ENCODE data around the gene RRAS2.
A peak's percentile ranks its signal among the peaks of the same experiment; 100 is the strongest.

The RRAS2 gene

DNA sequence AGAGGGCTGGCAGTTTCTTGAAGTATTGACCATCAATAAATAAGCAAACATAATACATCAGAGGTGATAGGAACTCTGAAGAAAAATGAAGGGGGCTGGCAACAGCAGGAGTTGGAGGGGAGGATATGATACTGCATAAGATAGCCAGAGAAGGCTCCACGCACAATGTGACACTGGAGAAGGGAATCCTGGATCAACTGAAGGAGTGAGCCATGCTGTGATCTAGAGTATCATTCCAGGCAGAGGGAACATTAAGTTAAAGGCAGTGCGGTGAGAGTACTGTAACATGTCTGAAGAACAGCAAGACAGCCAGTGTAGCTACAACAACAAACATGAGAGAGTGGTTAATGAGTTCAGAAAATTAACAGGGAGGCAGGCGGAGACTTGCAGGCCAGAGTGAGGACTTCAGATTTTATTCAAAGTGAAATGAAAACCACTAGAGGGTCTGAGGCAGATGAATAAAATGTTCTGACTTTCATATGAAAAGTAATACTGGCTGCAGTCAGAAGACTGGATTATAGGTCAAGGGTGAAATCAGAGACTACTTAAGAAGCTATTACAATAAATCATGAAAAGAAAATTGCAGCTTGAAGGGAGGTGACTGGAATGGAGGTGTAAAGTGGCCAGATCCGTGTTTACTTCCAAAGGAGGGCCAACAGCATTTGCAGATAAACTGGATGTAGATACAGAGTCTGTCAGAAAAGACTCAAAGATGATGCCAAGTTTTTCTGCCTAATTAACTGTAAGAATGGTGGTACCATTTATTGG, 49.4 kb downstream of the RRAS2 start (continued):
- TF ChIP-seq SCRT1 (tag by site-specific recombination; IDR thresholded peaks at IDR 0.05; ENCODE audit: borderline replicate concordance): 0 out of 2 replicates have a peak, but pooled peaks have one; percentile 31
- peak; percentile 76 for TF ChIP-seq ZNF341 (tag by site-specific recombination; IDR thresholded peaks at IDR 0.05; ENCODE audit: low read depth)
- peak; percentile 73 for TF ChIP-seq FEZF1 (tag by site-specific recombination; IDR thresholded peaks at IDR 0.05)
- TF ChIP-seq, protein P1, sequence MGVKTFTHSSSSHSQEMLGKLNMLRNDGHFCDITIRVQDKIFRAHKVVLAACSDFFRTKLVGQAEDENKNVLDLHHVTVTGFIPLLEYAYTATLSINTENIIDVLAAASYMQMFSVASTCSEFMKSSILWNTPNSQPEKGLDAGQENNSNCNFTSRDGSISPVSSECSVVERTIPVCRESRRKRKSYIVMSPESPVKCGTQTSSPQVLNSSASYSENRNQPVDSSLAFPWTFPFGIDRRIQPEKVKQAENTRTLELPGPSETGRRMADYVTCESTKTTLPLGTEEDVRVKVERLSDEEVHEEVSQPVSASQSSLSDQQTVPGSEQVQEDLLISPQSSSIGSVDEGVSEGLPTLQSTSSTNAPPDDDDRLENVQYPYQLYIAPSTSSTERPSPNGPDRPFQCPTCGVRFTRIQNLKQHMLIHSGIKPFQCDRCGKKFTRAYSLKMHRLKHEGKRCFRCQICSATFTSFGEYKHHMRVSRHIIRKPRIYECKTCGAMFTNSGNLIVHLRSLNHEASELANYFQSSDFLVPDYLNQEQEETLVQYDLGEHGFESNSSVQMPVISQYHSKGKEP (tag by site-specific recombination; IDR thresholded peaks at IDR 0.05): peak; percentile 55; the same call in 1 of the 2 replicates
- peak; percentile 20; the same call in 1 of the 2 replicates for TF ChIP-seq ZBTB17 (tag by site-specific recombination; IDR thresholded peaks at IDR 0.05)
- TF ChIP-seq KLF1 (tag by site-specific recombination; IDR thresholded peaks at IDR 0.05): peak; percentile 74
- TF ChIP-seq OSR2 (tag by site-specific recombination; IDR thresholded peaks at IDR 0.05): peak; percentile 86
- TF ChIP-seq ZNF18 (tag by site-specific recombination; IDR thresholded peaks at IDR 0.05): 0 out of 2 replicates have a peak, but pooled peaks have one; percentile 24
- no peak for TF ChIP-seq ZNF362 (tag by site-specific recombination; IDR thresholded peaks at IDR 0.05)
- no peak for TF ChIP-seq ZNF571 (tag by site-specific recombination; IDR thresholded peaks at IDR 0.05)
- TF ChIP-seq ZEB2 (tag by site-specific recombination; IDR thresholded peaks at IDR 0.05): 0 out of 2 replicates have a peak, but pooled peaks have one; percentile 10
- TF ChIP-seq MZF1 (tag by site-specific recombination; IDR thresholded peaks at IDR 0.05; ENCODE audit: borderline replicate concordance): no peak
- peak; percentile 82 for TF ChIP-seq GFI1B (tag by site-specific recombination; IDR thresholded peaks at IDR 0.05)
- TF ChIP-seq ZNF133 (tag by site-specific recombination; IDR thresholded peaks at IDR 0.05): no peak
- TF ChIP-seq SP3 (tag by site-specific recombination; IDR thresholded peaks at IDR 0.05): no peak
- TF ChIP-seq ZNF514 (tag by site-specific recombination; IDR thresholded peaks at IDR 0.05): no peak
- TF ChIP-seq ZNF292 (tag by site-specific recombination; IDR thresholded peaks at IDR 0.05; ENCODE audit: borderline replicate concordance, low read depth): no peak
- no peak for TF ChIP-seq ZBTB48 (tag by site-specific recombination; IDR thresholded peaks at IDR 0.05)

GRCh38 chr11:14308897-14309387, 50.0 kb downstream of the RRAS2 start:
- no peaks in the 10 kb centered on the region for H3K36me3 ChIP-seq (ENCODE audit: control insufficient read depth in 2 of 2, insufficient read depth in 1 of 2, low read length in 2 of 2)
- 0 out of 2 replicates have a peak, but pooled peaks have one; percentile 37 for TF ChIP-seq PRDM1 (tag by site-specific recombination; IDR thresholded peaks at IDR 0.05)
- TF ChIP-seq, protein P2, sequence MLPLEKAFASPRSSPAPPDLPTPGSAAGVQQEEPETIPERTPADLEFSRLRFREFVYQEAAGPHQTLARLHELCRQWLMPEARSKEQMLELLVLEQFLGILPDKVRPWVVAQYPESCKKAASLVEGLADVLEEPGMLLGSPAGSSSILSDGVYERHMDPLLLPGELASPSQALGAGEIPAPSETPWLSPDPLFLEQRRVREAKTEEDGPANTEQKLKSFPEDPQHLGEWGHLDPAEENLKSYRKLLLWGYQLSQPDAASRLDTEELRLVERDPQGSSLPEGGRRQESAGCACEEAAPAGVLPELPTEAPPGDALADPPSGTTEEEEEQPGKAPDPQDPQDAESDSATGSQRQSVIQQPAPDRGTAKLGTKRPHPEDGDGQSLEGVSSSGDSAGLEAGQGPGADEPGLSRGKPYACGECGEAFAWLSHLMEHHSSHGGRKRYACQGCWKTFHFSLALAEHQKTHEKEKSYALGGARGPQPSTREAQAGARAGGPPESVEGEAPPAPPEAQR (tag by site-specific recombination; IDR thresholded peaks at IDR 0.05): no peak
- H3K4me1 ChIP-seq (ENCODE audit: control insufficient read depth, insufficient read depth, low read length): no peaks in the 10 kb centered on the region
- CTCF ChIA-PET: interaction anchor here (0.7 to 2.5 kb wide), 20 partner anchors 8 to 1505 kb away, joined by 3 to 19 read pairs (median 4); no protein-coding TSS in a partner anchor
- POLR2A ChIA-PET: no interaction called here
- H3K27ac ChIP-seq (ENCODE audit: extremely low read depth, low read depth, low read length): no peak overlapping the region
- H3K9me3 ChIP-seq (ENCODE audit: control insufficient read depth, insufficient read depth, low read depth, low read length): no peaks in the 10 kb centered on the region
- H3K4me3 ChIP-seq (ENCODE audit: low read depth, low read length): no peak overlapping the region
